Activated B cell treated with CpG ODN at 0.5 μM for 24 hours (primary cell): Measurements from ENCODE around the gene ZNF197. TPM values are rescaled to one million over a fixed set of nuclear protein-coding genes. Genes with fewer than 3 reads are reported as not detected.

Experiments
- ATAC-seq: fragments of 200-7000 bp; cut with Tn5 transposase; one replicate; pipeline ENCODE4 v1.10.0; 2021; ENCODE audit warnings: low read depth, mild to moderate bottlenecking, moderate library complexity
- CTCF ChIA-PET: fragments of 350-600 bp; sonication (Branson Sonifier 250); formaldehyde crosslinking; loops from one replicate; lab custom pipeline; 2021; ENCODE audit warnings: antibody characterized with exemption; lab: Charles Lee
- POLR2A ChIA-PET: fragments of 350-600 bp; sonication (Branson Sonifier 250); formaldehyde crosslinking; loops from one replicate; lab custom pipeline; 2021; ENCODE audit warnings: antibody characterized with exemption; lab: Charles Lee
- DNase-seq: peaks from one replicate; pipeline ENCODE4 v3.0.0; 2022
- H3K27ac Mint-ChIP-seq: one replicate; pipeline ENCODE4 v1.8.0; 2020; ENCODE audit warnings: mixed read lengths
- H3K27me3 Mint-ChIP-seq: one replicate; pipeline ENCODE4 v1.8.0; 2021; ENCODE audit warnings: mixed read lengths
- H3K36me3 Mint-ChIP-seq: one replicate; pipeline ENCODE4 v1.8.0; 2021; ENCODE audit warnings: low read depth, mixed read lengths
- H3K4me1 Mint-ChIP-seq: one replicate; pipeline ENCODE4 v1.8.0; 2021; ENCODE audit warnings: mixed read lengths
- H3K4me3 Mint-ChIP-seq: one replicate; pipeline ENCODE4 v1.8.0; 2020; ENCODE audit warnings: mild to moderate bottlenecking, mixed read lengths
- H3K9me3 Mint-ChIP-seq: one replicate; pipeline ENCODE4 v1.8.0; 2020; ENCODE audit warnings: mixed read lengths
- intact Hi-C: fragments of 100-400 bp; cut with micrococcal nuclease; formaldehyde crosslinking; loops from one replicate; pipeline ENCODE4 v1.15.1; 2024
- total RNA-seq: library from RNA; stranded (reverse); gene quantifications from 2 replicates; pipeline ENCODE4 v1.2.3, GENCODE V29; 2022
- TF ChIP-seq, protein P1 (sequence below): fragments of 200-600 bp; IDR thresholded peaks from one replicate; pipeline ENCODE4 v1.8.0; 2022; ENCODE audit warnings: antibody characterized with exemption, mild to moderate bottlenecking

ZNF197 gene
- total RNA-seq, 1 donor from 2014 or later = 16.9 TPM

DNA sequence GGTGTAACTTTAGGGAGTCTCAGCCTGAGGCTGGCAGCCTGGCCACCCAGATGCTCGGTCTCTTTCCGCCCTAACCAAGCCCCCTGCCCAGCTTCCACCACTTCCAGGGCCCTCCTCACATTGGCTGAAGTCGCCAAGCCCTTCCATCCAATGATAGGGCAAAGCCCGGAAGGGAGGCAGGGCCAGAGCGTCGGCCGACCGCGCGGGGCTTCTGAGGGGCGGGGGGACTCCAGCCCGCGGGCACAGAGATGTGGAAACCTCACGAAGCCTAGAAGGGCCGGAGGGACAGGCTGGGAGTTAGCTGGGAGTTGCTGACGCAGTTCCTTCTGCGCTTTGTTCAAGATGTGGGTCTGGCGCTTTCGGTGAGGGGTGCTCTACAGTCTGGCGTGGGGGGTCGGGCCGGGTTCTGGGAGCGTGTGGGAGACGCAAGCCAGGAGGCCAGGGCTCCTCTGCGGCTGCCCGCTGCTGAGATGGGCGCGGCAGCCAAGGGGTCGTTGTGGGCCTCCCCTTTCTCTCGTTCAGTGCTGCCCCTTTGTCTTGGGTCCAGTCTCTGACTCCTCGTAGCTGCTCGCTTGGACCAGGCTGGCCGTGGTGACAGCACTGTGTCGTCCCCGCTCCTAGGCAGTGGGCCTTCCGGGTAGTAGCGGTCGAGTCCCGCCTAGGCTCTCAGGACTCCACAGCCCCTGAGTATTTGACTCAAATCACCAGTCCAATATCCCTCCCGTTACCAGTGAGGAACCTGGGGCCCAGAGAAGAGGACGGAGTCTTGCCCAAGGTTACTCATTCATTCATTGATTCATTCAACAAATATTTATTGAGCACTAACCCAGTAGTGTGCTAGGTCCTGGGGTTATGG, 40.0 kb upstream of the ZNF197 start, which contains the start of gene ZNF660:
Gene ZNF660, plus strand, starts transcription at position 319 of the 856 bp plus-strand sequence. CDS start 9,230 bp downstream, outside the sequence.
- Mint-ChIP-seq H3K27ac (peak within 1 kb of the TSS; percentile 15), H3K4me3 (peak within 1 kb of the TSS; percentile 87), H3K4me1 (peaks cover 17% of the 10 kb centered on the region), H3K27me3 (peaks cover 6% of the 10 kb centered on the region), H3K9me3 (no peaks in the 10 kb centered on the region), H3K36me3 (peaks cover 19% of the 10 kb centered on the region)
- DNase-seq (peak; percentile 23), ATAC-seq (peak; percentile 86)
- ChIA-PET POLR2A (interaction anchor here (0.6 to 1.2 kb wide), 5 partner anchors 30 to 144 kb away, joined by 3 to 5 read pairs (median 3); partner anchors contain the start of genes ZKSCAN7, ZNF35 and ZNF501), CTCF (no interaction called here)
- intact Hi-C loops = loop anchor here (2.0 kb wide), 3 partner anchors 30 to 108 kb away; partner anchors contain the start of genes ZKSCAN7, ZNF197 and ZNF445
- TF ChIP-seq, protein P1, sequence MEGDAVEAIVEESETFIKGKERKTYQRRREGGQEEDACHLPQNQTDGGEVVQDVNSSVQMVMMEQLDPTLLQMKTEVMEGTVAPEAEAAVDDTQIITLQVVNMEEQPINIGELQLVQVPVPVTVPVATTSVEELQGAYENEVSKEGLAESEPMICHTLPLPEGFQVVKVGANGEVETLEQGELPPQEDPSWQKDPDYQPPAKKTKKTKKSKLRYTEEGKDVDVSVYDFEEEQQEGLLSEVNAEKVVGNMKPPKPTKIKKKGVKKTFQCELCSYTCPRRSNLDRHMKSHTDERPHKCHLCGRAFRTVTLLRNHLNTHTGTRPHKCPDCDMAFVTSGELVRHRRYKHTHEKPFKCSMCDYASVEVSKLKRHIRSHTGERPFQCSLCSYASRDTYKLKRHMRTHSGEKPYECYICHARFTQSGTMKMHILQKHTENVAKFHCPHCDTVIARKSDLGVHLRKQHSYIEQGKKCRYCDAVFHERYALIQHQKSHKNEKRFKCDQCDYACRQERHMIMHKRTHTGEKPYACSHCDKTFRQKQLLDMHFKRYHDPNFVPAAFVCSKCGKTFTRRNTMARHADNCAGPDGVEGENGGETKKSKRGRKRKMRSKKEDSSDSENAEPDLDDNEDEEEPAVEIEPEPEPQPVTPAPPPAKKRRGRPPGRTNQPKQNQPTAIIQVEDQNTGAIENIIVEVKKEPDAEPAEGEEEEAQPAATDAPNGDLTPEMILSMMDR = no peak

DNA sequence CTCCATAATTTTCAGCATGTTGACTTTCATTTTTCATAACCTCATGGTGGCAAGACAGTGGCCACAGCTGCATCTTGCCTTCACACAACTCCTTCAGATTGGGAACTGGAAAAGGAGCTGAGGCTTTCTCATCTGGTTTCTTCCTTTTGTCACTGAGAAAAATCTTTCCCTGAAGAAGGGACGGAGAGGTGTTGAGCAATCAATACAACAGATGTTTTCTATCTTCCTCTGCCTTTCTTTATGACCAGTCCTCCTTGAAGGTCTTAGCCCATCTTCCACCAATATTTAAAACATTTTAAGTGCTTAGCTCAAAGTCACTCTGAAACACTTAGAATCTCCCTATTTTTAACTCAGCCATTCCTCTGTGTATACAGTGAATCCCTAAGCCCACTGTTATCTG, 28.2 kb upstream of the ZNF197 start:
- intact Hi-C loops = no loop called here
- H3K27me3 Mint-ChIP-seq = no peaks in the 10 kb centered on the region
- ChIA-PET CTCF (no interaction called here), POLR2A (no interaction called here)
- DNase-seq (no peak), ATAC-seq (no peak)
- no peak overlapping the region for H3K4me3 Mint-ChIP-seq
- no peaks in the 10 kb centered on the region for H3K4me1 Mint-ChIP-seq
- H3K27ac Mint-ChIP-seq = no peak overlapping the region
- TF ChIP-seq, protein P1 = no peak
- H3K36me3 Mint-ChIP-seq = peaks cover 24% of the 10 kb centered on the region
- H3K9me3 Mint-ChIP-seq = peaks cover 23% of the 10 kb centered on the region

GRCh38 chr3:44601749-44602148, 23.1 kb upstream of the ZNF197 start:
- no peak overlapping the region for H3K27ac Mint-ChIP-seq
- ATAC-seq = no peak
- H3K9me3 Mint-ChIP-seq = peaks cover 9% of the 10 kb centered on the region
- H3K27me3 Mint-ChIP-seq = no peaks in the 10 kb centered on the region
- H3K4me3 Mint-ChIP-seq = no peak overlapping the region
- intact Hi-C loops = no loop called here
- CTCF ChIA-PET = no interaction called here
- POLR2A ChIA-PET = no interaction called here
- no peaks in the 10 kb centered on the region for H3K4me1 Mint-ChIP-seq
- no peak for DNase-seq
- TF ChIP-seq, protein P1 = no peak
- H3K36me3 Mint-ChIP-seq = no peaks in the 10 kb centered on the region

DNA sequence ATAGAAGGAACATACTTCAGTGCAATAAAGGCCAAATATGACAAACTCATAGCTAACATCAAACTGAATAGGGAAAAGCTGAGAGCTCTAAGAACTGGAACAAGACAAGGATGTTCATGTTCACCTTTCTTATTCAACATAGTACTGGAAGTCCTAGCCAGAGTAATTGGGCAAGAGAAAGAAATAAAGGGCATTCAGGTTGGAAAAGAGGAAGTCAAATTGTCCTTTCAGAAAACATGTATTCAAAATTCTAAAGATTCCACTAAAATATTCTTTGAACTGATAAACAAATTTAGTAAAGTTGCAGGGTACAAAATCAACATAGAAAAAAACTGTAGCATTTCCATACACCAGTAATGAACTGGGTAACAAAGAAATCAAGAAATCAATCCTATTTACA, 12.2 kb upstream of the ZNF197 start:
- H3K27me3 Mint-ChIP-seq = no peaks in the 10 kb centered on the region
- H3K4me3 Mint-ChIP-seq = no peak overlapping the region
- intact Hi-C loops = no loop called here
- ChIA-PET CTCF (no interaction called here), POLR2A (interaction anchor here (0.5 kb wide), 1 partner anchor 11 kb away, joined by 7 read pairs; no protein-coding TSS in a partner anchor)
- H3K36me3 Mint-ChIP-seq = peaks cover 1% of the 10 kb centered on the region
- TF ChIP-seq, protein P1 = no peak
- H3K4me1 Mint-ChIP-seq = no peaks in the 10 kb centered on the region
- DNase-seq = no peak
- H3K27ac Mint-ChIP-seq = no peak overlapping the region
- ATAC-seq = no peak
- peaks cover 5% of the 10 kb centered on the region for H3K9me3 Mint-ChIP-seq

DNA sequence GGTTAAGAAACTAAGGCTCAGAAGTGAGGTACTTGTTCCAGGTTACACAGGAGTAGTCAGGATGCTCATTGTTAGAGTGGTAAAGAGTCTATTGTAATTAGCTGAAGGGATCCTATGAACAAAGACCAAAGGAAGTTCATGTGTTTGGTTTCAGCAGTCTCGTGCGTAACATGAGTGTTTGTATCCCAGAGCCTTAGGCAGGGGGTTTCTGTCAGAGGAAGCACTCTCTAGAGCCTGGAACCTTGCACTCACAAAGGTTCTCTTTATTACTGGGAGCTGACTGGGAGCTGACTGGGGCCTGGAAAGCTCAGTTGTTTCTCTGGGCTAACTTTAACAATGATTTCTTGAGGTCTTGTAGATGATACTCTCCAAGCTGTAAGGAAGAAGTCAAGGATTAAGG, 3.9 kb downstream of the ZNF197 start:
- ATAC-seq (no peak), DNase-seq (no peak)
- TF ChIP-seq, protein P1 = no peak
- ChIA-PET POLR2A (no interaction called here), CTCF (no interaction called here)
- intact Hi-C loops = loop anchor here (10.0 kb wide), 2 partner anchors 236 to 346 kb away; partner anchors contain the start of genes EXOSC7, TMEM42 and ZDHHC3
- Mint-ChIP-seq H3K36me3 (peaks cover 57% of the 10 kb centered on the region), H3K27ac (no peak overlapping the region), H3K4me1 (peaks cover 34% of the 10 kb centered on the region), H3K9me3 (no peaks in the 10 kb centered on the region), H3K4me3 (no peak overlapping the region), H3K27me3 (no peaks in the 10 kb centered on the region)
